H9 (cell line): ENCODE measurements around the gene MOB4. TPM values are rescaled to one million over a fixed set of nuclear protein-coding genes. Genes with fewer than 3 reads are reported as not detected.

Experiments used
- DNase-seq: peaks from one replicate; pipeline ENCODE4 v3.0.0-alpha.2; 2017
- H2AFZ ChIP-seq: one replicate; pipeline ENCODE4 v1.6.1; 2013; ENCODE audit warnings: mild to moderate bottlenecking, low read length, control low read depth, moderate library complexity
- H2AK5ac ChIP-seq: 2 replicates; pipeline ENCODE4 v1.6.1; 2013; ENCODE audit warnings: low read length, control low read depth, mixed read lengths; ENCODE audit not compliant: insufficient read length
- H2BK120ac ChIP-seq: one replicate; pipeline ENCODE4 v1.6.1; 2013; ENCODE audit warnings: low read depth, mild to moderate bottlenecking, low read length, control low read depth, inconsistent platforms; ENCODE audit not compliant: poor library complexity, severe bottlenecking
- H2BK12ac ChIP-seq: 2 replicates; pipeline ENCODE4 v1.6.1; 2013; ENCODE audit warnings: low read length, control low read depth, mixed read lengths, low read depth; ENCODE audit not compliant: insufficient read length
- H2BK15ac ChIP-seq: 2 replicates; pipeline ENCODE4 v1.6.1; 2013; ENCODE audit warnings: low read depth, low read length, control low read depth
- H2BK20ac ChIP-seq: one replicate; pipeline ENCODE4 v1.6.1; 2013; ENCODE audit warnings: low read depth, mild to moderate bottlenecking, low read length, control low read depth, inconsistent platforms; ENCODE audit not compliant: poor library complexity, severe bottlenecking
- H2BK5ac ChIP-seq: 2 replicates; pipeline ENCODE4 v1.6.1; 2013; ENCODE audit warnings: low read length, control low read depth, mixed read lengths; ENCODE audit not compliant: insufficient read length
- H3K14ac ChIP-seq: 2 replicates; pipeline ENCODE4 v1.6.1; 2013; ENCODE audit warnings: low read length, control low read depth; ENCODE audit not compliant: insufficient read depth
- H3K18ac ChIP-seq: 2 replicates; pipeline ENCODE4 v1.6.1; 2013; ENCODE audit warnings: low read depth, mild to moderate bottlenecking, mixed read lengths, low read length, control low read depth; ENCODE audit not compliant: insufficient read length
- H3K23ac ChIP-seq: 2 replicates; pipeline ENCODE4 v1.6.1; 2013; ENCODE audit warnings: low read length, control low read depth, mixed read lengths, low read depth; ENCODE audit not compliant: insufficient read length
- H3K23me2 ChIP-seq: 2 replicates; pipeline ENCODE4 v1.6.1; 2013; ENCODE audit warnings: low read depth, mild to moderate bottlenecking, mixed read lengths, low read length, control low read depth; ENCODE audit not compliant: insufficient read length, poor library complexity, severe bottlenecking
- H3K27ac ChIP-seq: 2 replicates; pipeline ENCODE4 v1.5.1; 2013; ENCODE audit warnings: low read length, control low read depth, mixed read lengths, low read depth; ENCODE audit not compliant: insufficient read length
- H3K27me3 ChIP-seq: 2 replicates; pipeline ENCODE4 v1.6.1; 2013; ENCODE audit warnings: low read length, control low read depth, inconsistent platforms; ENCODE audit not compliant: insufficient read depth
- H3K4ac ChIP-seq: 2 replicates; pipeline ENCODE4 v1.6.1; 2013; ENCODE audit warnings: low read depth, mild to moderate bottlenecking, control low read depth, inconsistent platforms, low read length, moderate library complexity
- H3K4me1 ChIP-seq: 2 replicates; pipeline ENCODE4 v1.6.1; 2013; ENCODE audit warnings: low read length, control low read depth, inconsistent platforms; ENCODE audit not compliant: insufficient read depth
- H3K4me2 ChIP-seq: 2 replicates; pipeline ENCODE4 v1.6.1; 2013; ENCODE audit warnings: low read length, control low read depth, mixed read lengths; ENCODE audit not compliant: insufficient read length, insufficient read depth
- H3K56ac ChIP-seq: 2 replicates; pipeline ENCODE4 v1.6.1; 2013; ENCODE audit warnings: low read depth, mild to moderate bottlenecking, mixed read lengths, low read length, control low read depth; ENCODE audit not compliant: insufficient read length
- H3K79me1 ChIP-seq: 2 replicates; pipeline ENCODE4 v1.6.1; 2013; ENCODE audit warnings: low read depth, mild to moderate bottlenecking, moderate library complexity, low read length, control low read depth, inconsistent platforms; ENCODE audit not compliant: insufficient read depth, poor library complexity, severe bottlenecking
- H3K79me2 ChIP-seq: 2 replicates; pipeline ENCODE4 v1.6.1; 2013; ENCODE audit warnings: low read length, control low read depth, inconsistent platforms; ENCODE audit not compliant: insufficient read depth
- H3K9ac ChIP-seq: 2 replicates; pipeline ENCODE4 v1.6.1; 2013; ENCODE audit warnings: low read length, control low read depth, mixed read lengths; ENCODE audit not compliant: insufficient read length; ENCODE audit errors: extremely low read depth
- H3K9me3 ChIP-seq: one replicate; pipeline ENCODE4 v1.6.1; 2013; ENCODE audit warnings: low read depth, low read length, inconsistent platforms; ENCODE audit not compliant: control insufficient read depth
- H3T11ph ChIP-seq: one replicate; pipeline ENCODE4 v1.6.1; 2013; ENCODE audit warnings: mild to moderate bottlenecking, low read length, control low read depth, inconsistent platforms
- H4K20me1 ChIP-seq: one replicate; pipeline ENCODE4 v1.6.1; 2013; ENCODE audit not compliant: control insufficient read depth, insufficient read length, insufficient read depth
- H4K5ac ChIP-seq: 2 replicates; pipeline ENCODE4 v1.6.1; 2013; ENCODE audit warnings: low read depth, mild to moderate bottlenecking, mixed read lengths, low read length, control low read depth; ENCODE audit not compliant: insufficient read length
- H4K8ac ChIP-seq: replicated peaks from 2 replicates; pipeline ENCODE4 v1.6.1; 2013; ENCODE audit warnings: low read length, control low read depth, mixed read lengths, low read depth; ENCODE audit not compliant: insufficient read length
- H4K91ac ChIP-seq: 2 replicates; pipeline ENCODE4 v1.6.1; 2013; ENCODE audit warnings: low read depth, mild to moderate bottlenecking, moderate library complexity, mixed read lengths, low read length, control low read depth; ENCODE audit not compliant: insufficient read length
- H3K27ac Mint-ChIP-seq, 3 experiments: 2 replicates in 2 of 3; 3 replicates in 1 of 3; pipeline ENCODE4 v1.8.0; 2020 to 2021; ENCODE audit warnings: mixed read lengths in 3 of 3, mild to moderate bottlenecking in 1 of 3, moderate library complexity in 1 of 3
- H3K27me3 Mint-ChIP-seq: 2 replicates; pipeline ENCODE4 v1.8.0; 2021; ENCODE audit warnings: low read depth, mild to moderate bottlenecking, moderate library complexity, mixed read lengths
- H3K36me3 Mint-ChIP-seq, 3 experiments: 2 replicates in 2 of 3; 3 replicates in 1 of 3; pipeline ENCODE4 v1.8.0; 2020 to 2021; ENCODE audit warnings: low read depth in 3 of 3, mixed read lengths in 3 of 3; ENCODE audit not compliant: insufficient read depth in 1 of 3
- H3K4me1 Mint-ChIP-seq, 2 experiments: 2 replicates each; pipeline ENCODE4 v1.8.0; 2020; ENCODE audit warnings: mixed read lengths in 2 of 2
- H3K4me3 Mint-ChIP-seq, 2 experiments: 2 replicates in 1 of 2; 3 replicates in 1 of 2; pipeline ENCODE4 v1.8.0; 2020 to 2021; ENCODE audit warnings: mild to moderate bottlenecking in 2 of 2, mixed read lengths in 2 of 2, moderate library complexity in 1 of 2
- H3K9me3 Mint-ChIP-seq, 2 experiments: 2 replicates in 1 of 2; 3 replicates in 1 of 2; pipeline ENCODE4 v1.8.0; 2020; ENCODE audit warnings: mild to moderate bottlenecking in 2 of 2, mixed read lengths in 2 of 2, moderate library complexity in 1 of 2
- CTCF ChIP-seq: fragments of 200-600 bp; sonication (generic); conservative IDR thresholded peaks from 3 replicates; pipeline ENCODE4 v1.8.0; 2021; ENCODE audit warnings: antibody characterized with exemption, mild to moderate bottlenecking
- WGBS: extraction: QIAGEN DNeasy Blood & Tissue Kit; methylation state at CpG from one replicate; pipeline ENCODE4 v1.1.7; 2013; ENCODE audit warnings: missing lambda C conversion rate, low lambda C conversion rate, mixed read lengths; ENCODE audit not compliant: insufficient read length; ENCODE audit errors: extremely low coverage; 5-methylcytosine and 5-hydroxymethylcytosine counted together
- total RNA-seq: library from RNA; stranded (reverse); gene quantifications from 2 replicates; pipeline ENCODE4 v1.2.1, GENCODE V29; 2021

The MOB4 gene
- total RNA-seq, 1 experiment from 2014 or later: 57.6 TPM

DNA sequence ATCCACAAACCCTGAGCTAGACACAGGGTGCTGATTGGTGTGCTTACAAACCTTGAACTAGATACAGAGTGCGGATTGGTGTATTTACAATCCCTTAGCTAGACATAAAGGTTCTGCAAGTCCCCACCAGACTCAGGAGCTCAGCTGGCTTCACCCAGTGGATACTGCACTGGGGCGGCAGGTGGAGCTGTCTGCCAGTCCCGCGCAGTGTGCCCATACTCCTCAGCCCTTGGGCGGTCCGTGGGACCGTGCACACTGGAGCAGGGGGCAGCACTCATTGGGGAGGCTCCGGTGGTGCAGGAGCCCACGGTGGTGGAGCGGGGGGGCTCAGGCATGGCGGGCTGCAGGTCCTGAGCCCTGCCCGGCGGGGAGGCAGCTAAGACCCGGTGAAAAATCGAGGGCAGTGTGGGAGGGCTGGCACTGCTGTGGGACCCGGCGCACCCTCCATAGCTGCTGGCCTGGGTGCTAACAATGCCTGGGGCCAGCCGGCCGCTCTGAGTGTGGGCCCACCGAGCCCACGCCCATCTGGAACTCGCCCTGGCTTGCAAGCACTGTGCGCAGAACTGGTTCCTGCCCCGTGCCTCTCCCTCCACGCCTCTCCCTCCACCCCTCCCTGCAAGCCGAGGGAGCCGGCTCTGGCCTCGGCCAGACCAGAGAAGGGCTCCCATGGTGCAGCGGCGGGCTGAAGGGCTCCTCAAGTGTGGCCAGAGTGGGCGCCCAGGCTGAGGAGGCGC, 75.6 kb downstream of the MOB4 start:
- Histone ChIP-seq H2BK12ac (no peak overlapping the region), H2BK15ac (no peak overlapping the region), H3K27ac (no peak overlapping the region), H3K27me3 (no peaks in the 10 kb centered on the region), H2BK20ac (no peak overlapping the region), H3K23me2 (no peaks in the 10 kb centered on the region), H3K79me1 (no peaks in the 10 kb centered on the region), H3K4me2 (no peak overlapping the region), H3K9ac (no peak overlapping the region), H2BK5ac (no peak overlapping the region), H2AK5ac (no peak overlapping the region), H4K8ac (no peak overlapping the region), H3K23ac (no peak overlapping the region), H3K14ac (no peak overlapping the region; the same call in 1 of the 2 replicates), H4K5ac (no peak overlapping the region), H4K91ac (no peak overlapping the region), H3K9me3 (peaks cover 11% of the 10 kb centered on the region), H3K4me1 (peaks cover 6% of the 10 kb centered on the region; the same call in 1 of the 2 replicates), H3K4ac (no peak overlapping the region), H2AFZ (no peak overlapping the region), H2BK120ac (no peak overlapping the region), H3K18ac (no peak overlapping the region), H3T11ph (no peak overlapping the region), H4K20me1 (no peaks in the 10 kb centered on the region), H3K79me2 (no peaks in the 10 kb centered on the region), H3K56ac (no peak overlapping the region)
- no CpG with 5 or more reads among the region's 32 CpGs for WGBS
- H3K36me3 Mint-ChIP-seq: peaks cover 10 to 26% (median 12%) of the 10 kb centered on the region in 3 experiments
- peaks cover 15 to 23% of the 10 kb centered on the region in 2 experiments for H3K4me1 Mint-ChIP-seq
- peaks cover 5 to 24% of the 10 kb centered on the region in 2 experiments; a peak in 4 of 5 replicates for H3K9me3 Mint-ChIP-seq
- H3K27me3 Mint-ChIP-seq: no peaks in the 10 kb centered on the region; the same call in 1 of the 2 replicates
- no peak overlapping the region for H3K27ac Mint-ChIP-seq
- DNase-seq: no peak
- no peak for TF ChIP-seq CTCF
- H3K4me3 Mint-ChIP-seq: no peak overlapping the region
